ENCODE results near the gene CYBC1.

The CYBC1 gene

DNA sequence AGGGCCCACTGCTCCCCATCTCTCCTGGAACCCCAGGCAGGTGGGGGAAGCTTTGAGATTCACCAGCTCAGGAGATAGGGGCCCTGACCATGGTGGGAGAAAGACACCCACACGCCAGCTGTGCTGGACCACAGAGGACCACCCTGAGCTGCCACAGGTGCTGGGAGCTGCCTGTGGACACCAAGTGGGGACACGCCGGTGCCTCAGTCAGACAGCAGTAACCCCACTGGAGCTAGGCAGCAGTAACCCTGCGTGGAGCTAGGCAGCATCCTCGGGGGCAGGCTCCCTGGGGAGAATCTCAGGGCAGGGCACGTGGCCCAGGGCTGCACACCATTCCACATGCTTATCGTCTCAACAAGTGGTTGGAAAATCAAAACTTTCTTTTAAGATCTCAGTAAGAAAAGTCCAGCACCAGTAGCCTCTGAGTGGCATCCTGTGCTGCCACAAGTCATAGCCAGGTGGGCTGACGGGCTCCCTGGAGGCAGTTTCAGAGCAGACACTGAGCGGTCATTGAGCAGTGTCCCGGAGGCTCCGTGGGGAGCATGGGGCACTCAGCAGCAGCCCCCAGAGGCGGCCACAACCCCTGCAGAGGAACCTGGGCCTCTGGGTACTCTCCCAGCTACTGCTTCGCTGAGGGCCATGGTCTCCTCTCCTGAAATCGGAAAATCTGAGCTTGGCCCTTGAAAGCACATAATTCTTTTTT is 40.4 kb downstream of the CYBC1 start:
- in situ Hi-C loops (cut with MboI; ENCODE audit: low sequenced_read_pairs): loop anchor here (5.0 kb wide), 1 partner anchor 58 kb away; no protein-coding TSS in a partner anchor
- H3K4me1 ChIP-seq: peaks cover 5% of the 10 kb centered on the region; the same call in 1 of the 2 replicates
- no peaks in the 10 kb centered on the region; the same call in 1 of the 2 replicates for H3K36me3 ChIP-seq (replicated peaks)
- no peak for DNase-seq (ENCODE audit: low spot score in 2 of 2)
- no peak overlapping the region for H3K4me3 ChIP-seq
- H3K9me3 ChIP-seq: no peaks in the 10 kb centered on the region
- no peaks in the 10 kb centered on the region for H3K27me3 ChIP-seq (ENCODE audit: low read depth)

DNA sequence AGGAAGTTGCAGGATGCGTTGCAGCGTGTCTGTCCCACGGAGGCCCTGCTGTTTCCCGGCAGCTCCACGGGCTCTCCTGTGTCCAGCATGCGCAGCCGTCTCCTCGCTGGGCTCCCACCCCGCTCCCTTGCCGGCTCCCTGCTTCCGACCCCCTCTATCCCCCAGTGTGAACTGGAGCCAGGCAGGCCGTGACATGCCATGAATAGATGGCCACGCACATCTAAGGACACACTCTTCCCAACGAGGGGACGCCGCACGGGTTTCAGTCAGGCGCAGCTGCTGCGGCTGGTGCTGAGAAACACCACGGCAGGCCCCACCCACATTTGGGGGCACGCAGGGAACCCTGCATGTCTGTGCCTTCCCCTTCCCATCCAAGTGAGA is 41.6 kb downstream of the CYBC1 start:
- H3K4me3 ChIP-seq: no peak overlapping the region
- no peak for DNase-seq (ENCODE audit: low spot score in 2 of 2)
- H3K4me1 ChIP-seq: no peaks in the 10 kb centered on the region
- no peaks in the 10 kb centered on the region for H3K27me3 ChIP-seq (ENCODE audit: low read depth)
- no peaks in the 10 kb centered on the region for H3K9me3 ChIP-seq
- no peaks in the 10 kb centered on the region; the same call in 1 of the 2 replicates for H3K36me3 ChIP-seq (replicated peaks)
- in situ Hi-C loops (cut with MboI; ENCODE audit: low sequenced_read_pairs): no loop called here

DNA sequence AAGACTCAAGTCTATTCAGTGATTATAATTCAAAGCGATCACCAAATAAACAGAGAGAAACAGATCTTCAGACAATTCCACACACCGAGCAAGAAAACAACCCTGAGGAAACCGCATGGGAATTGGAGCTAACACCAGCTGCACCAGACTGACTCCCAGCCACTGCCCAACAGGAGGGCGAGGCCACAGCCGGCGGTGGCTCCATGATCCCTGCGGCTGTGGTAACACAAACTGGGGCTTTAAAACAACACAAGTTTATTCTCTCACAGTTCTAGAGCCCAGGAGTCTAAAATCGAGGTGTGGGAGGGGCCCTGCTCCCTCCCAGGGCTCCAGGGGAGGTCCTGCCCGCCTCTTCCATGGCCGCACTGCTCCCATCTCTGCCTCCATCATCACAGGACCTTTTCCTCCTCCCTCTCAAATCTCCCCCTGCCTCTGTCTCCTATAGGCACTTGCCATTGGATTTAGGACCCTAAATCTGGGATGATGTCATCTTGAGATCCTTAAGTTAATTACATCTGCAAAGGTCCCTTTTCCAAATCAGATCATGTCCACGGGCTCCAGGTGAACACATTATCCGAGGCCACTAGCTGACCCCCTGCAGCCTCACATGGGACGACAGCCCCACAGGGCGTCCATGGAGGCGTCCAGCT is 42.1 kb downstream of the CYBC1 start:
- Histone ChIP-seq H3K9me3 (no peaks in the 10 kb centered on the region), H3K36me3 (replicated peaks) (no peaks in the 10 kb centered on the region; the same call in 1 of the 2 replicates), H3K27me3 (ENCODE audit: low read depth) (no peaks in the 10 kb centered on the region), H3K4me1 (no peaks in the 10 kb centered on the region), H3K4me3 (no peak overlapping the region)
- in situ Hi-C loops (cut with MboI; ENCODE audit: low sequenced_read_pairs): no loop called here
- DNase-seq (ENCODE audit: low spot score in 2 of 2): no peak

DNA sequence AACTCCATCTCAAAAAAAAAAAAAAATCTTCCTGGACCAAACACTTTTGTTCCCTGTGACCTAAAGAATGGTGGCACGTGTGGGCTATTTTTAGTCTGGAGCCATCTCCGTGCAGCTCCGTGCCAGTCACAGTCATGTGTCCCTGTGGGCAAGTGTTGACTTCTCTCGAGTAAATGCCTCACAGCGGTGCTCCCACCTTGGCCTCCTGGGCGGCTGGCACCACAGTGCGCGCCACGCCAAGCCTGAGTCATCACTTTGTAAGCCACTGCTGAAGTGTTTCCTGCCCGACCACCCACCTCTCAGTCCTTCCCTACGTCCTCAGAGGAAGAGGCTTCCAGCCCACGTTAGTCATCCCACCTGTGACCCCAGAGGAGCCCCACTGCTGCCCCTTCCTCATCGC is 43.3 kb downstream of the CYBC1 start:
- DNase-seq (ENCODE audit: low spot score in 2 of 2): no peak
- H3K27me3 ChIP-seq (ENCODE audit: low read depth): no peaks in the 10 kb centered on the region
- no peaks in the 10 kb centered on the region for H3K4me1 ChIP-seq
- no peak overlapping the region for H3K4me3 ChIP-seq
- H3K36me3 ChIP-seq (replicated peaks): no peaks in the 10 kb centered on the region
- in situ Hi-C loops (cut with MboI; ENCODE audit: low sequenced_read_pairs): no loop called here
- H3K9me3 ChIP-seq: no peaks in the 10 kb centered on the region

DNA sequence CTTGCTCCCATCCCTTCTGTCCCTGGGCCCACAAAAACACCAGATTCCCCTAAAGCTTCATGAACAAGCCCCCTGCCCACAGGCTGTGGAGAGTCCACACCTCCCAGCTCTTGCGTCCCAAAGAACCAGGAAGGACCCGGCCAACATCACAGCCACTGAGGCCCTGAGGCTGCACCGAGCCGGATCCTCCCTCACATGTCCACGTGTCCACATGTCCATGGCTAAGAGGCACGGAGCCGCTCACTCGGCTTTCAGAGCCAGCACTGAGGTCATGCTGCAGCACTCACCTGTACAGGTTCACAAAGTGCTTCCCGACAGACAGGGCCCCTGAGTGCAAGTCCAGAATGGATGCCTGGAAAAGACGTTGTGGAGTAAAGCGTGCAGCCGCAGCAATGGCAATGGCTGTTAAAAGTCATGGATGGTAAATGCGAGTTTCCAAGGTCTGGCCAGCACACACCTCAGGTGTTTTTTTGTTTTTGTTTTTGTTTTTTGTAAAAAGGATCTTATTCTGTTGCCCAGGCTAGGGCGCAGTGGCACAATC is 44.4 kb downstream of the CYBC1 start:
- Histone ChIP-seq H3K27me3 (ENCODE audit: low read depth) (no peaks in the 10 kb centered on the region), H3K4me1 (no peaks in the 10 kb centered on the region), H3K4me3 (no peak overlapping the region), H3K9me3 (no peaks in the 10 kb centered on the region), H3K36me3 (replicated peaks) (no peaks in the 10 kb centered on the region; the same call in 1 of the 2 replicates)
- no peak for DNase-seq (ENCODE audit: low spot score in 2 of 2)
- in situ Hi-C loops (cut with MboI; ENCODE audit: low sequenced_read_pairs): no loop called here

DNA sequence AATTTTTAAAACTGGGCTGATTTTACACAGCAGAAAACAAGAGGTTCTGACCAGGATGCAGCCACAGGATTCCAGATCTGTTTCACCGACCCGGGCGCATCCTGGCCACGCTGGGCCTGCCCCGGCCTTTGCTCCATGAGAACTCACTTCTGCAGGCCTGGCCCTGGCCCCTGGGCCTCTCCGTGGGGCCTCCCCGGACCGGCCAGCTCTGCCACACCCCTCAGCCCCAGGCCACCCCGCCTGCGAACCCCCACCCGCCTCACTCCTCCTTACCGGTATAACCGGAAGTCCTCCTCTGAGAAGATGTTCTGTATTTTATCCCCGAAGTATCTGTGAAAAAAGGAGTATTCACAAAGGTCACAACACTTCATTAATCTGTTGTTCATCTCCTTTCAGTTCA is 45.5 kb downstream of the CYBC1 start:
- Histone ChIP-seq H3K4me1 (no peaks in the 10 kb centered on the region), H3K36me3 (replicated peaks) (no peaks in the 10 kb centered on the region; the same call in 1 of the 2 replicates), H3K9me3 (no peaks in the 10 kb centered on the region), H3K4me3 (no peak overlapping the region), H3K27me3 (ENCODE audit: low read depth) (no peaks in the 10 kb centered on the region)
- in situ Hi-C loops (cut with MboI; ENCODE audit: low sequenced_read_pairs): no loop called here
- DNase-seq (ENCODE audit: low spot score in 2 of 2): no peak

DNA sequence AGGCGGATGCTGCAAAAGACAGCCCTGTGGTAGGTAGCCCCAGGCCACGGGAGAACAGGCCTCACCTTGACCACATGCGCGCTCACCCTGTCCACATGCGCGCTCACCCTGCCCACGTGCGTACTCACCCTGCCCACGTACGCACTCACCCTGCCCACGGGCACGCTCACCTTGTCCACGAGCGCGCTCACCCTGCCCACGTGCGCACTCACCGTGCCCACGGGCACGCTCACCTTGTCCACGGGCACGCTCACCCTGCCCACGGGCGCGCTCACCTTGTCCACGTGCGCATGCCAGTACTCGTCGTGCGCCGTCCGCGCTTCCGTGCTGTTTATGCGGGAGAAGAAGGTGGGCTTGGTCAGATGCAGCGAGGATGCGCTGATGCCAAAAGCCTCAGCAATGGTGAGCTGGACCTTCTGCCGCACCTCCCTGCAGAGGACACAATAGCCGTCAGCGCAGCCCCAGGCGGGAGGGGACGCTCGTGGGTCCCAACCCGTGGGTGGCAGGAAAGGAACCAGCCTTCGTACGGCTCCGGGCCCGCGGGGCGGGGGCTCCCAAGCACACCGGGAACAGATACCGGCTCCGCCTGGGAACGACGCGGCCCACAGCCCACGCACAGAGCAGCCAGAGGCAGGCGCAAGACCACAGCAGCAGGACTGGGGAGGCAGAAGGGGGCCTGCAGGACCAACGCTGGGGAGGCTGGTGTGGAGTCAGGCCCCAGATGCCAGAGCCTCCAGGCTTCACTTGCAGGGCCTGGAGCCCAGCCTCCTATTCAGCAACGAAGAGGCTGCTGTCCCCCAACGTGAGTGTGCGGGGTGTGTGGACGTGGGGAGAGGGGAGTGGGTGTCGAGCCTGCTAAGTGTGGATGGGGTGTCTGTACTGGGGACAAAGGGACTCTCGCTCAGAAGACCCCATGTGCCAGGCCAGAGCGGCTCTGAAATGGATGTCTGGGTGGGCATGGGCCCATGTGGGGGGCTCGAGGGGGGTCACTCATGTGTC is 46.6 kb downstream of the CYBC1 start:
- DNase-seq (ENCODE audit: low spot score in 2 of 2): no peak
- in situ Hi-C loops (cut with MboI; ENCODE audit: low sequenced_read_pairs): no loop called here

DNA sequence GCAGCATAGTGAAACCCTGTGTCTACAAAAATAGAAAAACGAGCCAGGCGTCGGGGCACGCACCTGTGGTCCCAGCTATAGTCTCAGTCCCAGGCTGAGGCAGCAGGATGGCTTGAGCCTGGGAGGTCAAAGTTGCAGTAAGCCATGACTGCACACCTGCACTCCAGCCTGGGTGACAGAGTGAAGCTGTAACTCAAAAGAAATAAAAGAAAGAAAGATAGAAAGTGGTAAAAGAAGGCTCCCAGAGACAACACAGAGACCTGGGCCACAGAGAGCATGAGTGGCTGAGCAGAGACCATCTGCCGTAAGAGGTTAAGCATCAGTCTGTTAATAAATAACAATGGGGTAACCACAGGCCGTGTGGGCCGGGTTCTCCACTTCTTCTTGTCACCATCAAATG is 47.7 kb downstream of the CYBC1 start:
- in situ Hi-C loops (cut with MboI; ENCODE audit: low sequenced_read_pairs): no loop called here
- no peak overlapping the region for H3K4me3 ChIP-seq
- DNase-seq (ENCODE audit: low spot score in 2 of 2): no peak

More for the DNA sequence above, 46.6 kb downstream of the CYBC1 start:
- Histone ChIP-seq H3K9me3 (no peaks in the 10 kb centered on the region), H3K27me3 (ENCODE audit: low read depth) (no peaks in the 10 kb centered on the region), H3K36me3 (replicated peaks) (no peaks in the 10 kb centered on the region; the same call in 1 of the 2 replicates), H3K4me3 (no peak overlapping the region), H3K4me1 (no peaks in the 10 kb centered on the region)

DNA sequence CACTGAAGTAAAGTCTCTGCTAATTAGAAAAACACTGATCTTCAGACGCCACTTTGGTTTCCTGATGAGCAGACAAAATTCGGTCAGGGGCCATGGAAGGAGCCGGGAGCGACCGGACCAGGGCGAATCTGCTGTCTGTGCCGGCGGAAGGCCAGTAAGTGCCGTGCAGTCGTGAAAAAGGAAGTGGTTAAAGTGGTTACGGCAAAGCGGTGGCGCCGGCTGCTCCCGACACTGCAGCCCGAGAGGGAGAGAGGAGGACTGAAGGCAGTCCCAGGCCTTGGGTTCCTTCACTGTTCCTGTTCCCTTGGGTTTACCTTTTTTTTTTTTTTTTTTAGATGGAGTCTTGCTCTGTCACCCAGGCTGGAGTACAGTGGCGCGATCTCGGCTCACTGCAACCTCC is 49.7 kb downstream of the CYBC1 start:
- no peaks in the 10 kb centered on the region; the same call in 1 of the 2 replicates for H3K36me3 ChIP-seq (replicated peaks)
- H3K27me3 ChIP-seq (ENCODE audit: low read depth): no peaks in the 10 kb centered on the region
- DNase-seq (ENCODE audit: low spot score in 2 of 2): no peak
- in situ Hi-C loops (cut with MboI; ENCODE audit: low sequenced_read_pairs): no loop called here
- H3K4me3 ChIP-seq: no peak overlapping the region
- no peaks in the 10 kb centered on the region for H3K9me3 ChIP-seq
- no peaks in the 10 kb centered on the region for H3K4me1 ChIP-seq

More for the DNA sequence above, 47.7 kb downstream of the CYBC1 start:
- no peaks in the 10 kb centered on the region for H3K9me3 ChIP-seq
- H3K36me3 ChIP-seq (replicated peaks): no peaks in the 10 kb centered on the region; the same call in 1 of the 2 replicates
- no peaks in the 10 kb centered on the region for H3K27me3 ChIP-seq (ENCODE audit: low read depth)
- H3K4me1 ChIP-seq: no peaks in the 10 kb centered on the region

DNA sequence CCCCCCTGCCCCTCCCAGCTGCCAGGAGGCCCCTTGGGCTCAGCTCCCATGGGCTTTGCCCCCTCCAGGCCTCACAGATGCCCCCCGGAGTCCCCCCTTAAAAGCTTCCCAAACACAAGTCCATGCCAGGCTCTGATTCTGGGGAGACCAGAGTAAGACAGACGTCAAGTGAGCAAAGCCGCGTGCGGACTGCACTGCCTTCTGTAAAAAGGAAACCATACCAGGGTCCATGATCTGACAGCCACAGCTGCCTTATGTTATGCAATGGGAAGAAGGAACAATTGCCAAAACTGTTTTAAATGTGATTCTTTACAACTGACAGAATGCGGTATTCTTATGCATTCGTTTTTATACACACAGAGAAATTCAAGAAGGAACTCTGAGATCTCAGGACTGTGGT is 50.3 kb downstream of the CYBC1 start:
- Histone ChIP-seq H3K27me3 (ENCODE audit: low read depth) (no peaks in the 10 kb centered on the region), H3K9me3 (no peaks in the 10 kb centered on the region), H3K4me3 (no peak overlapping the region), H3K36me3 (replicated peaks) (no peaks in the 10 kb centered on the region; the same call in 1 of the 2 replicates), H3K4me1 (no peaks in the 10 kb centered on the region)
- in situ Hi-C loops (cut with MboI; ENCODE audit: low sequenced_read_pairs): no loop called here
- no peak for DNase-seq (ENCODE audit: low spot score in 2 of 2)

DNA sequence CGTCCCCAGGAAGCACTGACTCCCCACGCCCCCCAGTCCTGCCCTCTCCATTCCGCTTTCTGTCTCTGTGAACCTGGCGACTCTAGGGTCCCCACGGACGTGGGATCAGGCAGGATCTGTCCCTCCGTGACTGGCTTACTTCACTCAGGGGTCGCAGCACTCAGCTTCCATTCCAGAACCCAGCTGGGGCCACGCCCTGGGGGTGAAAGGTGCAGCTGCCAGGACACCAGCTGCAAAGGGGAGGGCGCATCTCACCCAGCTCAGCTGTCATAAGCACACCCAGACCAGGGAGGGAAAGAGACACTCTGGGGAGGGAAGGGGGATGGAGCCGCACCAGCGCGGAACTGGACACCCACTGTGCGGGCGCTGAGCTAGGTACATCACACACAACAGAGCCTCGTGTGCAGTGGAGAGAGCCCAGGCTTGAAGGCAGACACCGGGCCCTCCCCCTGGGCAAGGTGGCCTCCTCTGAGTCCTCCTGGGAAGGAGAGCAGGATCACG is 50.9 kb downstream of the CYBC1 start:
- Histone ChIP-seq H3K36me3 (replicated peaks) (no peaks in the 10 kb centered on the region; the same call in 1 of the 2 replicates), H3K4me1 (no peaks in the 10 kb centered on the region), H3K9me3 (no peaks in the 10 kb centered on the region), H3K27me3 (ENCODE audit: low read depth) (no peaks in the 10 kb centered on the region), H3K4me3 (no peak overlapping the region)
- no peak for DNase-seq (ENCODE audit: low spot score in 2 of 2)
- in situ Hi-C loops (cut with MboI; ENCODE audit: low sequenced_read_pairs): no loop called here

DNA sequence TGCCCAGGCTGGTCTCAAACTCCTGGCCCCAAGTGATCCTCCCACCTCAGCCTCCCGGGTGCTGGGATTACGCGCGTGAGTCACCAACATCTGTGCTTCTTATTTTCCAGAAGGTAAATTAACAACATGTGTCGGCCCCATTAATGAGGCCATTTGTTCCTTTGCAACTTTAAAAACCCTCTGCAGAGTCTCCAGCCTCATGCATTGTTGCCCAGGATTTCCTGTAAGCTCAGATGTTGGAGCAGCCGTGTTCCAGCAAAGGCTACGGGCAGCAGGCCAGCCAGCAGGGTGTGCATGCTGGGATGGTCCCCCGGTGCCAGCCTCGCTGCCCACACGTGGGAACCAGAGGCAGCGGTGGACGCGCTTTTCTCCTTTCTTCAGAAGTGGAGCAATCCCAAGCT is 51.5 kb downstream of the CYBC1 start:
- no peaks in the 10 kb centered on the region for H3K27me3 ChIP-seq (ENCODE audit: low read depth)
- no peak for DNase-seq (ENCODE audit: low spot score in 2 of 2)
- no peaks in the 10 kb centered on the region for H3K9me3 ChIP-seq
- no peaks in the 10 kb centered on the region for H3K4me1 ChIP-seq
- in situ Hi-C loops (cut with MboI; ENCODE audit: low sequenced_read_pairs): no loop called here
- no peak overlapping the region for H3K4me3 ChIP-seq
- H3K36me3 ChIP-seq (replicated peaks): no peaks in the 10 kb centered on the region; the same call in 1 of the 2 replicates

Data from HAP-1 (cell line).